HG02852 (cell line): ENCODE measurements around the gene LNX1.

ENCODE experiments used
- ATAC-seq: cut with Tn5 transposase; IDR thresholded peaks from one replicate; pipeline ENCODE4 v1.9.1; 2021; ENCODE audit warnings: mild to moderate bottlenecking, moderate library complexity; ENCODE audit not compliant: unreplicated experiment

LNX1 gene

GRCh38 chr4:53501561-53501960 is 89.7 kb downstream of the LNX1 start:
- ATAC-seq, result no peak

- no peak for ATAC-seq
Measured at GRCh38 chr4:53500546-53500945, 90.7 kb downstream of the LNX1 start.

- no peak for ATAC-seq
Measured at GRCh38 chr4:53499791-53500190, 91.5 kb downstream of the LNX1 start.

GRCh38 chr4:53498706-53499105 is 92.6 kb downstream of the LNX1 start:
- ATAC-seq, result no peak

GRCh38 chr4:53497487-53498244 is 93.6 kb downstream of the LNX1 start:
- no peak for ATAC-seq

- no peak for ATAC-seq
Measured at GRCh38 chr4:53494851-53495250, 96.4 kb downstream of the LNX1 start.

GRCh38 chr4:53490965-53491622 is 100.2 kb downstream of the LNX1 start:
- ATAC-seq, result no peak

GRCh38 chr4:53490161-53490956 is 100.9 kb downstream of the LNX1 start:
- ATAC-seq, result no peak

GRCh38 chr4:53489279-53489889 is 101.9 kb downstream of the LNX1 start:
- ATAC-seq, result no peak

- ATAC-seq, result no peak
Measured at GRCh38 chr4:53487766-53488165, 103.5 kb downstream of the LNX1 start.

GRCh38 chr4:53485658-53486040 is 105.6 kb downstream of the LNX1 start:
- no peak for ATAC-seq

- ATAC-seq, result no peak
Measured at GRCh38 chr4:53484911-53485657, 106.2 kb downstream of the LNX1 start.

- ATAC-seq, result no peak
Measured at GRCh38 chr4:53483250-53483649, 108.0 kb downstream of the LNX1 start.

GRCh38 chr4:53481586-53481985 is 109.7 kb downstream of the LNX1 start:
- ATAC-seq, result no peak

- no peak for ATAC-seq
Measured at GRCh38 chr4:53480909-53481308, 110.4 kb downstream of the LNX1 start.

GRCh38 chr4:53479736-53480525 is 111.4 kb downstream of the LNX1 start:
- no peak for ATAC-seq

GRCh38 chr4:53478671-53479456 is 112.4 kb downstream of the LNX1 start:
- ATAC-seq, result no peak

GRCh38 chr4:53477636-53478035 is 113.7 kb downstream of the LNX1 start:
- no peak for ATAC-seq

- ATAC-seq, result no peak
Measured at GRCh38 chr4:53477038-53477565, 114.2 kb downstream of the LNX1 start.
